RWPE1 (cell line): ENCODE results near the gene CBX2.
"Not testable (repeated sequence)": the region's sequence is repeated elsewhere in the genome, so short reads cannot be mapped to it uniquely, and the experiment has no call there.

ENCODE experiments used
- CTCF ChIA-PET: fragments of 350-600 bp; sonication (Branson Sonifier 250); formaldehyde crosslinking; extraction: SDS; loops from one replicate; lab custom pipeline; 2021; lab: Yijun Ruan, JAX
- POLR2A ChIA-PET: fragments of 400-600 bp; formaldehyde crosslinking; extraction: SDS; loops from one replicate; lab custom pipeline; 2020; ENCODE audit warnings: antibody characterized with exemption; ENCODE audit not compliant: low non-redundant PET; lab: Yijun Ruan, JAX
- DNase-seq: peaks from one replicate; pipeline ENCODE4 v3.0.0; 2012; ENCODE audit warnings: low spot score
- H3K27ac ChIP-seq: fragments of 450-650 bp; 2 replicates; pipeline ENCODE4 v1.5.1; 2017
- CTCF ChIP-seq: fragments of 450-650 bp; conservative IDR thresholded peaks from 2 replicates; pipeline ENCODE4 v1.5.1; 2017; ENCODE audit warnings: low read depth, mild to moderate bottlenecking

Gene CBX2

DNA sequence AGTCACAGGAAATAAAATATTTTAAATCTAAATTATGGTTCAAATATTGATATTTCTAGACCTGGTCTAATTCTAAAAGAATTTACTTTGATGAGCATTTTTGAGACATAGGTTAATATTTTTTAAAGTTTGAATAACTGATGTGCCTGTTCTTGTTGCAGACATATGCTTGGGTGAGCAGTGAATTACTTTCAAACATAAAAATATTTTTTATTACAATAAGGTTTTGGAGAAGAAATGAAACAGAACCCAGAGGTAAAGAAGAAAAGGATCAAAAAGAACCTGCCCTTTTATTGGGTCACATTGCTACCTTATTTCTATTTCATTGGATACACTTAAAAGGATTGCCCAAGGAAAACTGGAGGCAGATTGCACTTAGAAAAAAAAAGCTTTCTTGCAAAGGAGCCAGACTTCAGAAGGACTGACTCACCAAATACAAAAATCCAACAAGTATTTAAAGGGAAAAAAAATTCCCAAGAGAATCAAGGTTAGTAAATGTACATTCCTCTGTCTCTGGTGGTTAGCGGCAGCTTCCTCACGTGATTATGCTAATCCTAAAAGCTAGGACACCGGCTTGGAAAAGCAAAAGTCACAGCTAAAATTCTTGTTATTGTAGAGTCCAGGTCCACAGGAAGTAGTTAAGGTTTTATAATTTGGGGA, 28.7 kb upstream of the CBX2 start:
- H3K27ac ChIP-seq, result no peak overlapping the region
- TF ChIP-seq CTCF, result no peak
- peak; percentile 16 for DNase-seq
- CTCF ChIA-PET, result no interaction called here
- POLR2A ChIA-PET, result no interaction called here

DNA sequence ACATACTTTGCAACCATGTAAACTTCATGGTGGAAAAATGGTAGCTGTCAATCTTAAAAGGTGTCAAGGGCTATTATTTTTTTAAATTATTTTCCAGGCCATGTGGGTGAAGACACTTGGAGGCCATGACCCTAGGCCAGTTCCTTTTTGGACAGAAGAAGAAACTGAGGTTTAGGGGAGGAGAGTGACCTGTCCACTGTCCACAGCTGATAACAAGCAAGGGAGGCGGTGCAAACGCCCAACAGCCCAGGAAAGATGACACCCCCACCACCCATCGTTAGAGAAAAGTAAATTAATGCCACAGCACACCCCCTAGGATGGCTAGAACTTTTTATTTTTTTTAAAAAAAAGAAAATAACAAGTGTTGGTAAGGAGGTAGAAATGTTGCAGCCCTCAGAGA, 28.0 kb upstream of the CBX2 start:
- ChIA-PET CTCF (no interaction called here), POLR2A (no interaction called here)
- no peak for DNase-seq
- TF ChIP-seq CTCF, result no peak
- no peak overlapping the region for H3K27ac ChIP-seq

- DNase-seq, result no peak
- ChIA-PET POLR2A (no interaction called here), CTCF (interaction anchor here (0.9 kb wide), 1 partner anchor 9 kb away, joined by 7 read pairs; no protein-coding TSS in a partner anchor)
- no peak for TF ChIP-seq CTCF
- H3K27ac ChIP-seq, result no peak overlapping the region
Measured at GRCh38 chr17:79750650-79751545, 27.1 kb upstream of the CBX2 start.

DNA sequence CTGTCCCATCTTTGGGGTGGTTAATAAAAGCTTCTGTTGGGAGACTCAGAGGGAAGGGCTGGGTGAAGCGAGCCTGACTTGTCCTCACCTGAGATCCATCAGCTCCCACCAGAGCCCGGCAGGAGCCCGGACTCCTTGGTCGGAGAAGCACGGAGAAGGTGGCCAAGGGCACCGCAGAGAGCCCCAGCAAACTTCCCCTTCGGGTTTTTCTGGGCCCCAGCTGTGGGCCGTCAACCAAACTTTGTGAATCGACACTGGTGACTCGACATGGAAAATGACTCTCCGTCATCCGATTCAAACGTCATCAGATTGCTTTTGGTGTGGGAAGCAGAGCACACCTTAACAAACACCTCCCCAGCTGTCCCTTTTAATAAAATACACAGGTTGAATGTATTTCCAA, 25.8 kb upstream of the CBX2 start:
- TF ChIP-seq CTCF, result no peak
- H3K27ac ChIP-seq, result no peak overlapping the region
- no peak for DNase-seq
- ChIA-PET POLR2A (no interaction called here), CTCF (interaction anchor here (0.9 kb wide), 1 partner anchor 10 kb away, joined by 7 read pairs; no protein-coding TSS in a partner anchor)

GRCh38 chr17:79754370-79754769, 23.6 kb upstream of the CBX2 start:
- no peak for DNase-seq
- CTCF ChIA-PET, result no interaction called here
- POLR2A ChIA-PET, result no interaction called here
- no peak overlapping the region for H3K27ac ChIP-seq
- no peak for TF ChIP-seq CTCF

DNA sequence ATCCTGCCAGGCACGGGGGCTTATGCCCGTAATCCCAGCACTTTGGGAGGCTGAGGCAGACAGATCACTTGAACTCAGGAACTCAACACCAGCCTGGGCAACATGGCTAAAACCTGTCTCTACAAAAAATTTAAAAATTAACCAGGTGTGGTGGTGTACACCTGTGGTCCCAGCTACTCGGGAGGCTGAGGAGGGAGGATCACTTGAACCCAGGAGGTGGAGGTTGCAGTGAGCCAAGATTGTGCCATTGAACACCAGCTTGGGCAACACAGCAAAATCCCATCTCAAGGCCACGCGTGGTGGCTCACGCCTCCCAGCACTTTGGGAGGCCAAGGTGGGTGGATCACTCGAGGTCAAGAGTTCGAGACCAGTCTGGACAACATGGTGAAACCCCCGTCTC, 23.0 kb upstream of the CBX2 start:
- POLR2A ChIA-PET, result not testable (repeated sequence)

GRCh38 chr17:79755591-79755990, 22.4 kb upstream of the CBX2 start:
- POLR2A ChIA-PET, result no interaction called here
- no peak for DNase-seq
- TF ChIP-seq CTCF, result no peak
- no peak overlapping the region for H3K27ac ChIP-seq
- CTCF ChIA-PET, result interaction anchor here (0.5 kb wide), 1 partner anchor 34 kb away, joined by 3 read pairs; no protein-coding TSS in a partner anchor

More for the DNA sequence above, 23.0 kb upstream of the CBX2 start:
- H3K27ac ChIP-seq, DNase-seq: not testable (repeated sequence)
- CTCF ChIA-PET, result interaction anchor here (0.6 kb wide), 1 partner anchor 785 kb away, joined by 3 read pairs; no protein-coding TSS in a partner anchor
